Fibroblast of pulmonary artery (primary cell): ENCODE data around the gene NTM.

Source experiments
- DNase-seq: peaks from one replicate; pipeline ENCODE4 v3.0.0-alpha.2; 2010; ENCODE audit warnings: low read depth
- H3K4me3 ChIP-seq: replicated peaks from 2 replicates; pipeline ENCODE4 v1.5.1; 2011; ENCODE audit warnings: low read depth, mild to moderate bottlenecking, control low read depth, low read length, moderate library complexity
- TF ChIP-seq, protein P1 (sequence below): IDR thresholded peaks from 2 replicates; pipeline ENCODE4 v1.5.1; 2011; ENCODE audit warnings: mild to moderate bottlenecking, control low read depth, low read length, inconsistent platforms; ENCODE audit errors: missing control alignments

Gene NTM

DNA sequence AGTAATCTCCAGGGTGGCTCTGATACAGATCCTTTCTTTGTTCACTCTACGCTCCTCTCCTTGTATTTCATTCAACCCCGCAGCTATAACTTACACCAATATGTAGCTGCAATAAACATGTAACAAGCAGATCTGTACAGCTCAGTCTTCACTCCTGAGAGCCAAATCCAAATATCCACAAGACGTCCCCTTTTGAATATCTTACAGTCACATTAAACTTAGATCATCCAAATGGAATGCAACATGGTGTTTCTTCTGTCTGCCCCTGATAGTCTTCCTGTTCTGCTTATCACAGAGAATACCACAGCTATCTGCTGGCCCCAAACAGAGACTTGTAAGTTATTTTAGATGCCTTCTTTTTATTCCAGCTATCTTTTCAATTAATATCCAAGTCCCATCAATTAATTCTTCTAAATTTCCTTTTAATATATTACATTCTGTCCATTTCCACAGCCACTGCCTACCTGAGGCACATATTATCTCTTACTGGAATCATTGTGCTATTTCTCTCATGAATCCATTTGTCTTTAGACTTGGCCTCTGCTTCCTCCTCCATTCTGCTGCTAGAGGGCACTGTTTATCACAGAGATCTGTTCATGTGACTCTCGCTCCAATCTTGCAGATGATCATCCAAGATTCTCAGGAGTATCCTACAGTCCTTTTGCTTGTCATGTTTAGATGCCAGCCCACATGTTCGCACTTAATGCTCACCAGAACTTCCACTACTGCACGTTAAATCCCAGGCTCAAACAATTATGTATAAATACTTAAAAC is 908.6 kb downstream of the NTM start:
- TF ChIP-seq, protein P1, sequence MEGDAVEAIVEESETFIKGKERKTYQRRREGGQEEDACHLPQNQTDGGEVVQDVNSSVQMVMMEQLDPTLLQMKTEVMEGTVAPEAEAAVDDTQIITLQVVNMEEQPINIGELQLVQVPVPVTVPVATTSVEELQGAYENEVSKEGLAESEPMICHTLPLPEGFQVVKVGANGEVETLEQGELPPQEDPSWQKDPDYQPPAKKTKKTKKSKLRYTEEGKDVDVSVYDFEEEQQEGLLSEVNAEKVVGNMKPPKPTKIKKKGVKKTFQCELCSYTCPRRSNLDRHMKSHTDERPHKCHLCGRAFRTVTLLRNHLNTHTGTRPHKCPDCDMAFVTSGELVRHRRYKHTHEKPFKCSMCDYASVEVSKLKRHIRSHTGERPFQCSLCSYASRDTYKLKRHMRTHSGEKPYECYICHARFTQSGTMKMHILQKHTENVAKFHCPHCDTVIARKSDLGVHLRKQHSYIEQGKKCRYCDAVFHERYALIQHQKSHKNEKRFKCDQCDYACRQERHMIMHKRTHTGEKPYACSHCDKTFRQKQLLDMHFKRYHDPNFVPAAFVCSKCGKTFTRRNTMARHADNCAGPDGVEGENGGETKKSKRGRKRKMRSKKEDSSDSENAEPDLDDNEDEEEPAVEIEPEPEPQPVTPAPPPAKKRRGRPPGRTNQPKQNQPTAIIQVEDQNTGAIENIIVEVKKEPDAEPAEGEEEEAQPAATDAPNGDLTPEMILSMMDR: peak; percentile 35
- DNase-seq: peak; percentile 31
- H3K4me3 ChIP-seq: no peak overlapping the region

- no peak overlapping the region for H3K4me3 ChIP-seq
- no peak for DNase-seq
- TF ChIP-seq, protein P1: no peak
Observed at GRCh38 chr11:132284048-132284447, 913.6 kb downstream of the NTM start.

DNA sequence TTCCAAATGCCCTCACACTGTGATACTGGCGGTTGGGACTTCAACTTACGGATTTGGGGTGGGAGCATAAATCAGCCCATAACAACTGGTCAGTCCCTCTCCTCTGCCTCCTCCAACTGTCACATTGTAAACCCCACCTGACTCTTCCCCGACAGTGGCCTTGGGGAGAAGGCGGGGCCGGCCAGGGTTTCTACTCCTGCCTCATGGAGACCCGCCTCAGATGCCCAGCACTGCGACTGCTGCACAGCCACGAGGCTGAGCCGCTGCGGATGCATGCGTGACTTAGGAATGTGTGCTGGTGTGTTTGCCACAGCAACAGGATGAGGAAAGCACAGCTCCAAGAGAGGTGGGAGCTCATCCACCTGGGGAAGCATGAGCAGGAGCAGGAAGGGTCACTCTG is 914.2 kb downstream of the NTM start:
- TF ChIP-seq, protein P1: no peak

DNA sequence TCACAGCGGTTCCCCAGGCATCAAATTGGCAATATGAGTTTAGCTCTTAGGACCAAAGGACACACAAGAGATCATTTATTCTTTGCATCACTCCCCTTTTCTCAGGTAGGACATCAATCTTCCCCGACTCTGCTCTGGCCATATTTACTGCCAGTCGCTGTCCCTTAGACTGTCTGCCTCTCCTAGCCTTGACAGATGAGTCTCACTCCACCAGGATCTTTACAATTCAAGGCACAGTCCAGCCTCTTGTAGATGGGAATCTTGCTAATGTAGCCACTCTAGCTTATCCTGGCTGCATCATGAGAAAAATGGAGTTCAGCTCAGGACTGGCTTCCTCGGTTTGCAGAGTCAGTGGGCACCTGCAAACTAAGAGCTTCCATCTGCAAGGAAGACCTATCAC is 915.2 kb downstream of the NTM start:
- DNase-seq: no peak
- TF ChIP-seq, protein P1: no peak
- no peak overlapping the region for H3K4me3 ChIP-seq

More for the DNA sequence above, 914.2 kb downstream of the NTM start:
- DNase-seq: no peak
- H3K4me3 ChIP-seq: no peak overlapping the region

DNA sequence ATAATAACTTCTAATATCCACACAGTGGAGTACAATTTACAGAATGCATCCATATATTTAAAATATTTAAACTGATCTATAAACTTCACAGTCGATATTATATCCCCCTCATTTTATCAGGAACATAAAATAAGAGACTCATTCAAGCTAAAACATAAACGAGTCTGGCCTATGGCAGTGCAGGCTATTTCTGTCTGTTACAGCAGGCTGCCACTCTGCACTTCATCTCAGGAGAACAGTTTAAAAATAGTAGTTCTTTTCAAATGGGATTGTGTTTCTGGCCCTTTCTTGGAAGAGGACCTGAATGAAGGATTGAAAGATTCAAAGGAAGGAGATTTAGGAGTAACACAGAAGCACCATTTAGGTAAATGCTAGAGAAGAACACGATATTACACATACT is 915.7 kb downstream of the NTM start:
- H3K4me3 ChIP-seq: no peak overlapping the region
- no peak for DNase-seq
- TF ChIP-seq, protein P1: no peak

GRCh38 chr11:132288036-132288435 is 917.6 kb downstream of the NTM start:
- no peak for DNase-seq
- H3K4me3 ChIP-seq: no peak overlapping the region
- TF ChIP-seq, protein P1: no peak

GRCh38 chr11:132289590-132290256 is 919.3 kb downstream of the NTM start:
- no peak overlapping the region for H3K4me3 ChIP-seq
- DNase-seq: no peak
- TF ChIP-seq, protein P1: no peak
